Measurements from ENCODE around the gene PEF1. TPM values are rescaled to one million over a fixed set of nuclear protein-coding genes. Genes with fewer than 3 reads are reported as not detected.

PEF1 gene
- total RNA-seq, 1 donor from 2014 or later, result 57.9 TPM

DNA sequence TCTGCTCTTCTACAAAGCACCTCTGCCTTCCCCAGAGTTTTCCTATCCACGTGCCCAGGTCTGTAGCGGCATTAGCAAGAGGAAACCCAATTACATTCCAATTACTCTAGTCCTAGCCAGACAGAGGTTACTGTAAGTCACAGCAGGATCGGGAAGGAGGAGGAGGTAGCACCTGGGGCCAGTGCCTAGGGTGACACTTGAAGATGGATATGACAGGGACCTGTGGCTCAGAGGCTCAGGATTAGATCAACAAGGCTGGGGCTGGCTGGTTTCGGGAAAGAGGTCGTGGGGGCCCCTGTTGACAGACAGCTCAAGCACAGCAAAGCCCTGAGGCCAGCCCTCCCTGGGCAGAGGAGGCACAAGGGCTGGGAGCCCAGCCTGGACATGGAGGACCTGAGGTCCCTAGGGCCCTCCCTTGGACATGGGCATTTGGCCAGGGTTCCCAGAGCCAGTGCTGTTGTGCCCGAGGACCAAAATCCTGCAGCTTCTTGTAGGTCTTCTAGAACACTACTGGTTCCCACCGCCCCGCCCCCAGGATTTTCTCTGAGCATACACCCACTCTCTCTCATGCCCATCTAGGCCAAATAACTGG lies 30.2 kb downstream of the PEF1 start:
- TF ChIP-seq, protein P1, sequence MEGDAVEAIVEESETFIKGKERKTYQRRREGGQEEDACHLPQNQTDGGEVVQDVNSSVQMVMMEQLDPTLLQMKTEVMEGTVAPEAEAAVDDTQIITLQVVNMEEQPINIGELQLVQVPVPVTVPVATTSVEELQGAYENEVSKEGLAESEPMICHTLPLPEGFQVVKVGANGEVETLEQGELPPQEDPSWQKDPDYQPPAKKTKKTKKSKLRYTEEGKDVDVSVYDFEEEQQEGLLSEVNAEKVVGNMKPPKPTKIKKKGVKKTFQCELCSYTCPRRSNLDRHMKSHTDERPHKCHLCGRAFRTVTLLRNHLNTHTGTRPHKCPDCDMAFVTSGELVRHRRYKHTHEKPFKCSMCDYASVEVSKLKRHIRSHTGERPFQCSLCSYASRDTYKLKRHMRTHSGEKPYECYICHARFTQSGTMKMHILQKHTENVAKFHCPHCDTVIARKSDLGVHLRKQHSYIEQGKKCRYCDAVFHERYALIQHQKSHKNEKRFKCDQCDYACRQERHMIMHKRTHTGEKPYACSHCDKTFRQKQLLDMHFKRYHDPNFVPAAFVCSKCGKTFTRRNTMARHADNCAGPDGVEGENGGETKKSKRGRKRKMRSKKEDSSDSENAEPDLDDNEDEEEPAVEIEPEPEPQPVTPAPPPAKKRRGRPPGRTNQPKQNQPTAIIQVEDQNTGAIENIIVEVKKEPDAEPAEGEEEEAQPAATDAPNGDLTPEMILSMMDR (IDR thresholded peaks at IDR 0.05; ENCODE audit: insufficient read depth, low read depth, low read length), result no peak
- no peak for TF ChIP-seq EZH2 (IDR thresholded peaks at IDR 0.05; ENCODE audit: insufficient read depth, low read length)
- FAIRE-seq (no peak), DNase-seq (ENCODE audit: low read depth) (no peak)
- H3K4me2 ChIP-seq (ENCODE audit: low read length), result no peak overlapping the region
- H3K4me1 ChIP-seq (ENCODE audit: insufficient read depth, low read length), result peaks cover 4% of the 10 kb centered on the region
- H3K27ac ChIP-seq (ENCODE audit: low read depth, low read length), result no peak overlapping the region
- Mint-ChIP-seq H3K9me3 (ENCODE audit: unreplicated experiment) (peaks cover 3% of the 10 kb centered on the region), H3K4me3 (ENCODE audit: unreplicated experiment) (no peak overlapping the region), H3K4me1 (ENCODE audit: low read depth, unreplicated experiment) (peaks cover 10% of the 10 kb centered on the region), H3K36me3 (ENCODE audit: low read depth, unreplicated experiment) (no peaks in the 10 kb centered on the region), H3K27me3 (ENCODE audit: low read depth, unreplicated experiment) (peaks cover 25% of the 10 kb centered on the region), H3K27ac (ENCODE audit: unreplicated experiment) (no peak overlapping the region)
- no peaks in the 10 kb centered on the region for H3K36me3 ChIP-seq (ENCODE audit: insufficient read depth, low read length)
- H3K9me3 ChIP-seq (ENCODE audit: insufficient read depth, low read depth, low read length), result no peaks in the 10 kb centered on the region
- no peaks in the 10 kb centered on the region for H3K79me2 ChIP-seq (ENCODE audit: insufficient read depth, low read length)
- H3K27me3 ChIP-seq (ENCODE audit: insufficient read depth, low read length), result peaks cover 7% of the 10 kb centered on the region
- no peaks in the 10 kb centered on the region for H4K20me1 ChIP-seq (ENCODE audit: insufficient read depth, low read length)
- no peak overlapping the region for H2AFZ ChIP-seq (ENCODE audit: low read depth, low read length)
- H3K4me3 ChIP-seq (ENCODE audit: insufficient read depth, low read depth, low read length), result no peak overlapping the region
- no peak overlapping the region for H3K9ac ChIP-seq (ENCODE audit: low read length)

DNA sequence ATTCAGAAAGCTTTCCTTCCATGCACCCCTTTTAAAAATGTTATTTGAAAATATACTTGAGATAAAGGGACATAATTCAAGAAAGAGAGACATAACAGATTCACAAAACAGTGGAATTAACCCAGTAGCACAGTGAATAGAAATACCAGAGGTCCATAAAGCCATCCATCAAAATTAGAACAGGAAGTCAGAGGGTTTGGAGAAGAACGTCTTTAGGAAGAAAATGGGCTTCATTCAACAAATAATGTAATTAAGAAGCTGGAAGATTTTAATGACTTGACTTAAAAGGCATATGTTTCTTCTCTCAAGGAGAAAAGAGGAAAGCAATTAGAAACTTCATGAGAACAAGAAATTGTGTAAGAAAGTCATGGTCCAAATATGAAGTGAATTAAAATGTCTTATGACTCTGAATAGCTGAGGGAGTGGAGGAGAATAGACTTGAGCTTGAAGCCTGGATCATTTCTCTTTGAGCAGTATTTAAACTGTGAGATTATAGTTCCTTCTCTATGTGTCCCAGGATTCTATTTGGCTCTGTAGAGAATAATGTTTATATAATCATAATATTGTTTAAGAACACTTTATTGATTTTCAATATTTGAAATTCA lies 35.1 kb downstream of the PEF1 start:
- no peak for FAIRE-seq

More for the DNA sequence above, 35.1 kb downstream of the PEF1 start:
- Mint-ChIP-seq H3K27me3 (ENCODE audit: low read depth, unreplicated experiment) (peaks cover 5% of the 10 kb centered on the region), H3K27ac (ENCODE audit: unreplicated experiment) (no peak overlapping the region), H3K4me3 (ENCODE audit: unreplicated experiment) (no peak overlapping the region), H3K9me3 (ENCODE audit: unreplicated experiment) (peaks cover 3% of the 10 kb centered on the region), H3K36me3 (ENCODE audit: low read depth, unreplicated experiment) (no peaks in the 10 kb centered on the region), H3K4me1 (ENCODE audit: low read depth, unreplicated experiment) (peaks cover 5% of the 10 kb centered on the region)
- Histone ChIP-seq H3K4me3 (ENCODE audit: insufficient read depth, low read depth, low read length) (no peak overlapping the region), H4K20me1 (ENCODE audit: insufficient read depth, low read length) (no peaks in the 10 kb centered on the region), H2AFZ (ENCODE audit: low read depth, low read length) (no peak overlapping the region), H3K4me2 (ENCODE audit: low read length) (no peak overlapping the region), H3K79me2 (ENCODE audit: insufficient read depth, low read length) (no peaks in the 10 kb centered on the region), H3K27ac (ENCODE audit: low read depth, low read length) (no peak overlapping the region), H3K36me3 (ENCODE audit: insufficient read depth, low read length) (no peaks in the 10 kb centered on the region), H3K27me3 (ENCODE audit: insufficient read depth, low read length) (no peaks in the 10 kb centered on the region), H3K9ac (ENCODE audit: low read length) (no peak overlapping the region), H3K4me1 (ENCODE audit: insufficient read depth, low read length) (peaks cover 5% of the 10 kb centered on the region), H3K9me3 (ENCODE audit: insufficient read depth, low read depth, low read length) (no peaks in the 10 kb centered on the region)
- TF ChIP-seq EZH2 (IDR thresholded peaks at IDR 0.05; ENCODE audit: insufficient read depth, low read length), result no peak
- TF ChIP-seq, protein P1 (IDR thresholded peaks at IDR 0.05; ENCODE audit: insufficient read depth, low read depth, low read length), result no peak
- DNase-seq (ENCODE audit: low read depth), result no peak
